Kasumi-1 (cell line): ENCODE data around the gene MED13L.
"Not testable (repeated sequence)": the region's sequence is repeated elsewhere in the genome, so short reads cannot be mapped to it uniquely, and the experiment has no call there.

Source experiments
- DNase-seq, 2 experiments: peaks; one replicate each; lab custom pipeline; 2025; lab: John Stamatoyannopoulos, UW

The MED13L gene

DNA sequence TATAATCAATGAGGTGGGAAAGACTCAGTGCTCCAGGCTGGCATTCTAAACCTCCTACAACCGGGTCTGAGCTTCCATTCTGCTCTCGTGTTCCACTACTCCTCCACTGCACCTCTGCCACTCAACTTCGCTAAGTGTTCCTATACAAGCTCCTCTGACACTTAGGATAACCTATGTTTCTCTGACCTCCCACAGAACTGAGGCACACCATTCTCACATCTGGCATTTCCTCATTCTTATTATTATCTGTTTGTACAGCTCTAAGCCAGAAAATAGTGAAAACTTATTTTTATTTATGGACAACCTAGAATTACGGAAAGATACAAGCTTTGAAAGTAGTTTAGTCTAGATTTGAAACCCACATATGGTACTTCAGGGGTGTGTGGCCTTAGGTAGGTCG lies 127.0 kb downstream of the MED13L start:
- no peak for DNase-seq

DNA sequence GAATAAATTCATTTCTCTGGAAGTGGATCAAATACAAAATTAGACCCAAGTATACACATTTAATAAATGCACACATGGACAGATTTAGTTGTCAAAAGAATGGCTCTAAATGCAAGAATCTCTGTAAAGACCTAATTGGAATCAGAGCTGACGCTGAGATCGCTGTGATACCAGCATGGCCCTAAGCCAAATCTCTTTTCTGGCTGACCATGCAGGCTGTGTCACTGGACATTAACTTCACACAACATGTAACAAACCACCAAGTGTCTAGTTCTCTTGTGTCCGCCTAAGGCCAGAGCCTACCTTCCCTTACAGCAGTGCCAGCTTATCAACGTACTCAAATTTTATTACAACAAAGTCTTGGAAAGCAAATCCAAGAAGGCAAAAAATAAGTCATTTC lies 127.5 kb downstream of the MED13L start:
- no peak for DNase-seq

DNA sequence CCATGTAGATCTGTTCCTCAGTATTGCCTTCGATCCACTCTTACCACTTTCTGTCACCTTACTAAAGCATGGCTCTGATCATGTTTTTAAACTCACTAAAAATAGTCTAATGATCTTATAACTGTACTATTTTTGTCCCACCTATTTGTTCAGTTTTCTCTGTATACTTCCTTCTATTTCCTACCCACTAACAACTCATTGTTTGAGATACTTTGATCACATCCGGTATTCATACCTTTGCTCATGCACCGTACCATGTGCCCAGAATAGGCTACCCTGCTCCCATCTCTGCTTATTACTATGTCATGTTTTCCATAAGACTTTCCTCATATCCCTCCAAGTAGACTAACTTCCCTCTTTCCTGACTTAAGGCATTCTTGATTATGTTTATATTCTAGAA lies 128.6 kb downstream of the MED13L start:
- DNase-seq: no peak

DNA sequence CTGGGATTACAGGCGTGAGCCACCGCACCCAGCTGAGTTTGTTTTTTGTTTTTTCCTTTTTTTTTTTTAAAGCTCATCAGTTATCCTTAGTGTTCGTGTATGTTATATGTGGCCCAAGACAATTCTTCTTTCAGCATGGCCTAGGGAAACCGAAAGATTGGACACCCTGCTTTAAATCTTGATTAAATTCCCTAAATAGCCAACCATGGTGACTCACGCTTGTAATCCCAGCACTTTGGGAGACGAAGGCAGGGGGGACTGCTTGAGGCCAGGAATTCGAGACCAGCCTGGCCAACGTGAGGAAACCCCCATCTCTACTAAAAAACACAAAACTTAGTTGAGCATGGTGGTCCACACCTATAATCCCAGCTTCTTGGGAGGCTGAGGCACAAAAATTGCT lies 131.1 kb downstream of the MED13L start:
- DNase-seq: no peak

DNA sequence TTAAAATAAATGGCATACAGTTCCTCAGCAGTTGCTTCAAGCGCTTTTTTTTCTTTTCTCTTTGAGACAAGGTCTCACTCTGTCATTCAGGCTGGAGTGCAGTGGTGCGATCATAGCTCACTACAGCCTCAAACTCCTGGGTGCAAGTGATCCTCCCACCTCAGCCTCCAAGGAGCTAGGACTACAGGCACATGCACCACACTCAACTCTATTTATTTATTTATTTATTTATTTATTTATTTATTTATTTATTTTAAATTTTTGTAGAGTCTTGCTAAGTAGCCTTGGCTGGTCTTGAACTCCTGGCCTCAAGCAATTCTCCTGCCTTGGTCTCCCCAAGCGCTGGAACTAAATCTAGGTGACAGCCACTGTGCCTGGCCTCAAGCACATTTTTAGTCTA lies 132.0 kb downstream of the MED13L start:
- no peak for DNase-seq

GRCh38 chr12:116144384-116144783 lies 133.1 kb downstream of the MED13L start:
- DNase-seq: no peak

- DNase-seq: no peak
These were observed 133.6 kb downstream of the MED13L start for GRCh38 chr12:116143909-116144308.

GRCh38 chr12:116142936-116143898 lies 134.3 kb downstream of the MED13L start:
- DNase-seq: peak; percentile 65 to 75

DNA sequence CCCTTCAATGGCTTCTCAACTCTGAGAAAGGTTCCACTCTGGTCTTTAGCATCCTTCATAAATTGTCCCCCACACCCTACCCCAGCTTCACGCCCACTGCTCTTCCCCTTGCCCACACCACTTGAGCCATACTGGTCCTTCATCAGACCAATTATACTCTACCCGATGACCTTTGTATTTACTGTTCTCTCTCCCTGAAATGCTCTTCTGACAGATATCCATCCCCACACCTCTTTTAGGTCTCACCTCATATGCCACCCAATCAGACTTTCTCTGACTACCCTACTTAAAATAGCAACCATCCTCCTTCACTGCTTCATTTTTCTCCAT lies 135.7 kb downstream of the MED13L start:
- DNase-seq: no peak

DNA sequence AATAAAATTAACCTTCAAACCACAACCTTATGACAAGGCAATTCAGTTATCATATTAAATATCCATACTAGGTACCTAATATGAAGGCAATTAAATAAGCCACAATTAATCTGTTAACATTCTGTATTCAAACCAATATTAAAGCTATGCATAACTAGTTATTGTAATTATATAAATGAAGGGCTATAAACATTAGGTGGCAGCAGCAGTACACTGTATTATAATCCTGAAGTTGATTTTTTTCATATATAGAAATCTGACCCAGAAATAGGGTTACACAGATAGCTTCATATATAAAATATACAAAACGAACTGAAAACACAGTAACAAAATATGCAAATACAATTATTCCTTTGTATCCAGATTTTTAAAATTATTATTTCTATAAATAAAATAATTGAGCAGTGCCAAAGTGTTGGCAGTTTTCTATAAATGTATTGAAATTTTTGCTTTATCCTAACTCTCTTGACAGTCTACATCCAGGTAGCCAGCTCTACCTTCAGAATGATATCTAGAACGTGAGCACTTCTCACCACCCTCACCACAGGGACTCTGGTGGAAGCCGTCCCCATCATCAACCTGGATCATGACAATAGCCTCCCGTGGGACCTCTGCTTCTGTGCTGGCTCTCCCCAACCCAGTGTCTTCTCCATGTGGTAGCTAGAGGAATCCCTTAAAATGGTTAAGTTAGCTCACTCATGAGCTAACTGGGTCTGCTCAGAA lies 136.2 kb downstream of the MED13L start:
- DNase-seq: peak; percentile 38 to 59

DNA sequence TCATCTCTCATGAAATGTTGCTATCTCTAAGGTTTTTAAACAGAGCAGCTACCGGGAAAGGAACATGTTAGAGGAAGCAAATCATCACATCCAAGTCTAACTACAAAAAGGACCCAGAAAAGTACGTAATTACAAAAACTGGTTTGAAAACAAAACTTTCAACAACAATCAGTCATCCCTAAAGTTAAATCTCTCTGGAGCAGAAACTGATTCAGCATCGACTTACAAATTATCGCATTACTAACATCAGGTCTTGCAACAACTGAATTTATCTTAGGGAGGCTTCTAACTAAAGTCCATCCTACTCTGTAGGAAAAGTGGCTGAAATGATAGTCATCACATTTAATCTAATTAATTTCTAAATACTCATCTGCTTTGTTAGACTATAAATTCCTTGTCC lies 137.0 kb downstream of the MED13L start:
- DNase-seq: no peak

- no peak for DNase-seq
These were observed 138.7 kb downstream of the MED13L start for GRCh38 chr12:116138781-116139180.

- DNase-seq: no peak
These were observed 139.1 kb downstream of the MED13L start for GRCh38 chr12:116138364-116138763.

DNA sequence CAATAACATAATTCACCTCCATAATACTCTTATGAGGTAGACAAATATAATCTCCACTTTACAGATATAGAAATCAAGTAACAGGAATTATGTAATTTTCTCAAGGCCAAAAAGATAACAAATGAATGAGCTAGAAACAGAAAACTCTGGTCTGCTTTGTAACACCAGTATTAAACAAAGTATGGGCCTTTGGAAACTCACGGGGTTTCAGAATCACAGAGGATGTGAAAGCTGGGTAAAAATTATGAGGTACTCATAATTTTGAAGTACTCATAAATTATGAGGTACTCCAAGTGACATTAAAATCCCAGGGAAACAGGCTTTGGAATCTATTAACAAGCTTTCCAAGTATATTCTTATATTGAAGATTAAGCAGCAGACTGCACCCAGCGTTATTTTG lies 140.2 kb downstream of the MED13L start:
- DNase-seq: no peak

DNA sequence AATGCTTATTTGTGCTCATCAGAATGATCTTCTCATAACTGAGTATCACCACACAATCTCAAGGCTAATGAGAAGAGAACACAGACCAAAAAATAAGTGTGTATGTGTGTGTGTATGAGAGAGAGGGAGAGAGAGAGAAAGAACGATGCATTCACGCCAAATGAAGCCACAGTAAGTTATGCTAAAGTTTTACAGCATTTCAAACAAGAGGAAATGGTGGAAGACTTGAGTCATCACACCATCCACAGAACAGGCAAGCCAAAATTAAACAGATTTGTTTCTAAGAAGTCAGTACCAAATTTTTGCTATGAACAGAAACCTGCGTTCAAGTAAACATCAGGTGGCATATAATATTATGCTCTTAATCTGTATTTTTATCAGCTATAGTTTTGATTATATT lies 141.2 kb downstream of the MED13L start:
- peak; percentile 26 to 29 for DNase-seq

DNA sequence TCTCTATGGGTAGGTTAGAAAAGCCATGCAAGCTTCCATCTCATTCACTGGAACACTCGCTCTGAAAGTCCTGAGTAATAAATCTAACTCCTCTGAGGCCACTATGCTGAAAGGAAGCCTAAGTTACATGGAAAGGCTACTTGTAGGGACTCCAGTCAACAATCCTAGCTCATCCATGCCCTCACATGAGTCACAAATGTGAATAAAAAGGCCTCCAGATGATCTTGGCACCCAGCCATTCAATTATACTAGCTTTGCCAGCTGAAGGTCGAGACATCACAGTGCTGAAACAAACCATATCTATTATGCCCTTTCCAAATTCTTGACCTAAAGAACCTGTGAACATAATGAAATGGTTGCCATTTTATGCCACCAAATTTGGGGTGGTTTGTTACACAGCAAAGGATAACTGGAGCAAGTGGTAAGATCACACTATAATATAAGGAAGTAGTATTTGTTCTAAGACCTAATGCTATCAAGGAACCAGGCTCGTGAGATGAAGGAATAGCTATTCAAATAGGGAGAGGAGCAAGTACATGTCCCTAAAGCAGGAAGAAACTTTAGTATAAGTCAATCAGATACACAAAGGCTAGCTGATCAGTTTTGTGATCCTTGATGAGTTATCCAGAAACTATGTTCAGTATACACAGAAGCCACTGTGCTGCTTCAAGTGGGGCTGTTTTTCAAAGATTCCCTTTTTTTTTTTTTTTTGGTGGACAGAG lies 142.1 kb downstream of the MED13L start:
- DNase-seq: peak; percentile 23 to 30

DNA sequence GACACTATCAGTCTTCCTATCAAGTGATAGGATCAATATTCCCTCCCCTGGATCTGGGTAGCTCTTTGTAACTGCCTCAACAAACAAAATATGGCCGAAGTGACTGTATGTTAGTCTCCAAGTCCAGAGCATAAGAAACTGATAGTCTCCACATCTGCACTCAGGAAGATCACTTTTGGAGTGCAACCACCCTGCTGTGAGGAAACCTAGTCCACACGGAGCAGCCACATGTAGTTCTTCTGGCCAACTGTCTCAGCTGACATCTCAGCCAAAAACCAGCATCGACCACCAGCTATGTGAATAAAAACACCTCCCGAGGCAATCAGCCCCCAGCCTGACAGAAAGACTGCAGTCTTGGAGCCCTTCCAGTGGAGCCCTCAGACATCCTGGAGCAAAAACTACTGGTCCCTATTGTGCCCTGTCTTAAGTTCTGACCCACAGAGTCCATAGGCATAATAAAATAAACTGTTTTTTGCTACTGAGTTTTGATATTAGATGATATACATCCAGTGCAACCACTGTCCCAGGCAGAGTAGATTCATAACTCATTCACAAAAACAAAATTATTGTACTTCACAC lies 143.8 kb downstream of the MED13L start:
- no peak for DNase-seq

DNA sequence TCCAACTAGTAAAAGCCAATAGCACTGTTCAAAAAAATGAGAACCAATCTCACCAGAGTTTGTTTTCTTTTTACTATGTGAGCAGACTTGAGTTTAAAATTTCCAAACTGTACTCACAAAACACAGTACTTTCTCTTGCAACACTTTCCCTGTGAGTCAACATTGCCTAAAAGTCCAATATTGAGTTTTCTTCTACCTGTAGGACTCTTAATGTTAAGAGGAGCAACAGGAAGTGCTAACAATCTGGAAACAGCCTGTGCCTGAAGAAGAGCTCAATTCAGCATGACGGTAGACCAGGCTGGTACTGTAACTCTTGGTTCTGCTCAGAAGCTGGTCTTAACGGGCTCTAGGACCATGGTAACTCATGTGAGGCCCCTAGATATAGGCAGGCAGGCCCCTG lies 144.3 kb downstream of the MED13L start:
- peak in 1 of 2 experiments; percentile 51 for DNase-seq

DNA sequence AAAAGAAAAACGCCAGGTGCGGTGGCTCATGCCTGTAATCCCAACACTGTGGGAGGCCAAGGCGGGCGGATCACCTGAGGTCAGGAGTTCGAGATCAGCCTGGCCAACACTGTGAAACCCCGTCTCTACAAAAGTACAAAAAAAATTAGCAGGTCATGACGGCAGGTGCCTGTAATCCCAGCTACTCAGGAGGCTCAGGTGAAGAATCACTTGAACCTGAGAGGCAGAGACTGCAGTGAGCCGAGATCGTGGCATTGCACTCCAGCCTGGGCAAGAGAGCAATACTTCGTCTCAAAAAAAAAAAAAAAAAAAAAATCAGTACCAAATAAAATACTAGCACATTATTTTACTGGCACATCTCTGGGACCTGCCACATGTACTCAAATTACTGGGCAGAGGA lies 145.5 kb downstream of the MED13L start:
- DNase-seq: not testable (repeated sequence)

DNA sequence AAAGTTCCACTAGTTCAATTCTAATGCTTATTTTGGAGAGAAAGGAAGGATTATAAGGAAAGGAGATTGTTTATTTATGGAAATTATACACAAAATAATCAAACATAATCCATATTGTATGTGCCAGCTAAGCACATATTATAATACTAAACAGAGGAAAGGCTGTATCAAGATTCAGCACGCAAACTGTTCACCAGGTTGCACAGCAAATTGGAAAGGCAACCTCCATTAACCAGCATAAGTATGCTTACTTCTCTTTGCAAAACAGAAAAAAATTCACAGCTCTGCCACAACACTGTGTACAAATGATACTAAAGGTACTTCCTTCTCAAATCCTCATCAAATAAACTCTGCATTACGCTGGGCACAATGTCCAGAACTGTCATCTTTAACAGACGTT lies 146.3 kb downstream of the MED13L start:
- DNase-seq: no peak

GRCh38 chr12:116130431-116130830 lies 147.1 kb downstream of the MED13L start:
- no peak for DNase-seq

- no peak for DNase-seq
These were observed 148.7 kb downstream of the MED13L start for GRCh38 chr12:116128779-116129178.
